HEK293 (cell line): ENCODE measurements around the gene PACRG.

Experiments
- CTCF ChIA-PET: fragments of 350-600 bp; formaldehyde crosslinking; extraction: SDS; loops from one replicate; lab custom pipeline; 2021; ENCODE audit warnings: antibody characterized with exemption; lab: Yijun Ruan, JAX
- POLR2A ChIA-PET: fragments of 300-600 bp; formaldehyde crosslinking; extraction: SDS; loops from one replicate; lab custom pipeline; 2020; ENCODE audit warnings: antibody characterized with exemption, inconsistent platforms; lab: Yijun Ruan, JAX
- H3K27ac ChIP-seq: fragments of 200-500 bp; sonication (Bioruptor generic); 2 replicates; pipeline ENCODE4 v1.5.1; 2014; ENCODE audit warnings: low read depth, low read length, control low read depth, inconsistent platforms; ENCODE audit errors: extremely low read depth
- H3K36me3 ChIP-seq, 2 experiments: fragments of 200-500 bp in 1 of 2; sonication (Bioruptor generic) in 1 of 2; 1 replicate in 1 of 2; 2 replicates in 1 of 2; pipeline ENCODE4 v1.5.1; 2014 to 2017; ENCODE audit warnings: inconsistent platforms in 2 of 2, low read length in 2 of 2; ENCODE audit not compliant: control insufficient read depth in 2 of 2, insufficient read depth in 1 of 2
- H3K4me1 ChIP-seq: fragments of 200-500 bp; sonication (Bioruptor generic); 2 replicates; pipeline ENCODE4 v1.5.1; 2014; ENCODE audit warnings: mild to moderate bottlenecking, low read length, inconsistent platforms; ENCODE audit not compliant: control insufficient read depth, insufficient read depth
- H3K4me3 ChIP-seq: 2 replicates; pipeline ENCODE4 v1.5.1; 2011; ENCODE audit warnings: low read depth, mild to moderate bottlenecking, control low read depth, low read length, moderate library complexity
- H3K9me3 ChIP-seq: fragments of 200-500 bp; sonication (Bioruptor generic); 2 replicates; pipeline ENCODE4 v1.5.1; 2014; ENCODE audit warnings: low read depth, low read length, inconsistent platforms; ENCODE audit not compliant: control insufficient read depth, insufficient read depth
- HOXC10 ChIP-seq: sonication (generic); formaldehyde crosslinking; IDR thresholded peaks from 2 replicates; pipeline ENCODE4 v1.8.1; 2023; ENCODE audit warnings: mild to moderate bottlenecking, missing genetic modification reagents
- HOXD13 ChIP-seq: sonication (generic); formaldehyde crosslinking; IDR thresholded peaks from 2 replicates; pipeline ENCODE4 v1.8.0; 2022; ENCODE audit warnings: missing genetic modification reagents, borderline replicate concordance
- IKZF3 ChIP-seq: fragments of 450-650 bp; IDR thresholded peaks from 2 replicates; pipeline ENCODE4 v1.5.0; 2018; ENCODE audit warnings: missing biosample characterization, mild to moderate bottlenecking, missing genetic modification characterization, moderate library complexity
- KLF8 ChIP-seq: fragments of 450-650 bp; formaldehyde crosslinking; IDR thresholded peaks from 2 replicates; pipeline ENCODE4 v1.5.1; 2016; ENCODE audit warnings: missing biosample characterization, missing genetic modification characterization
- PRDM2 ChIP-seq: fragments of 450-650 bp; formaldehyde crosslinking; IDR thresholded peaks from 2 replicates; pipeline ENCODE4 v1.5.1; 2016; ENCODE audit warnings: missing biosample characterization, missing genetic modification characterization, borderline replicate concordance
- REPIN1 ChIP-seq: fragments of 450-650 bp; formaldehyde crosslinking; IDR thresholded peaks from 2 replicates; pipeline ENCODE4 v1.5.1; 2017; ENCODE audit warnings: missing biosample characterization, missing genetic modification characterization, low read depth
- ZBTB1 ChIP-seq: fragments of 450-650 bp; formaldehyde crosslinking; IDR thresholded peaks from 2 replicates; pipeline ENCODE4 v1.5.1; 2016; ENCODE audit warnings: missing biosample characterization, missing genetic modification characterization
- ZBTB48 ChIP-seq: fragments of 450-650 bp; formaldehyde crosslinking; IDR thresholded peaks from 2 replicates; pipeline ENCODE4 v1.5.1; 2016; ENCODE audit warnings: missing biosample characterization, missing genetic modification characterization
- ZBTB6 ChIP-seq: fragments of 450-650 bp; formaldehyde crosslinking; IDR thresholded peaks from 2 replicates; pipeline ENCODE4 v1.5.1; 2017; ENCODE audit warnings: missing biosample characterization, missing genetic modification characterization
- ZNF114 ChIP-seq: fragments of 450-650 bp; formaldehyde crosslinking; IDR thresholded peaks from 2 replicates; pipeline ENCODE4 v1.5.0; 2017; ENCODE audit warnings: missing biosample characterization, missing genetic modification characterization
- ZNF169 ChIP-seq: fragments of 450-650 bp; formaldehyde crosslinking; IDR thresholded peaks from 2 replicates; pipeline ENCODE4 v1.5.1; 2016; ENCODE audit warnings: missing biosample characterization, missing genetic modification characterization
- ZNF18 ChIP-seq: fragments of 450-650 bp; formaldehyde crosslinking; IDR thresholded peaks from 2 replicates; pipeline ENCODE4 v1.5.1; 2016; ENCODE audit warnings: missing biosample characterization, missing genetic modification characterization
- ZNF280C ChIP-seq: fragments of 450-650 bp; formaldehyde crosslinking; IDR thresholded peaks from 2 replicates; pipeline ENCODE4 v1.5.1; 2016; ENCODE audit warnings: missing biosample characterization, missing genetic modification characterization
- ZNF335 ChIP-seq: fragments of 450-650 bp; formaldehyde crosslinking; conservative IDR thresholded peaks from 2 replicates; pipeline ENCODE4 v1.5.1; 2016; ENCODE audit warnings: missing biosample characterization, missing genetic modification characterization
- ZNF48 ChIP-seq: fragments of 450-650 bp; formaldehyde crosslinking; IDR thresholded peaks from 2 replicates; pipeline ENCODE4 v1.5.1; 2016; ENCODE audit warnings: missing biosample characterization, missing genetic modification characterization
- ZNF660 ChIP-seq: fragments of 450-650 bp; IDR thresholded peaks from 2 replicates; pipeline ENCODE4 v1.5.1; 2018; ENCODE audit warnings: missing biosample characterization, mild to moderate bottlenecking, missing genetic modification characterization
- ZNF664 ChIP-seq: fragments of 450-650 bp; formaldehyde crosslinking; IDR thresholded peaks from 2 replicates; pipeline ENCODE4 v1.5.1; 2016; ENCODE audit warnings: missing biosample characterization, missing genetic modification characterization
- ZNF670 ChIP-seq: fragments of 450-650 bp; formaldehyde crosslinking; IDR thresholded peaks from 2 replicates; pipeline ENCODE4 v1.5.1; 2016; ENCODE audit warnings: missing biosample characterization, missing genetic modification characterization, low read depth
- ZNF704 ChIP-seq: fragments of 450-650 bp; formaldehyde crosslinking; IDR thresholded peaks from 2 replicates; pipeline ENCODE4 v1.5.1; 2016; ENCODE audit warnings: missing biosample characterization, missing genetic modification characterization
- ZSCAN16 ChIP-seq: fragments of 450-650 bp; formaldehyde crosslinking; IDR thresholded peaks from 2 replicates; pipeline ENCODE4 v1.5.1; 2016; ENCODE audit warnings: missing biosample characterization, missing genetic modification characterization
- ZSCAN4 ChIP-seq: fragments of 450-650 bp; formaldehyde crosslinking; IDR thresholded peaks from 2 replicates; pipeline ENCODE4 v1.5.1; 2017; ENCODE audit warnings: missing biosample characterization, missing genetic modification characterization

The PACRG gene

GRCh38 chr6:163285691-163286090 is 557.9 kb downstream of the PACRG start:
- ChIA-PET CTCF (no interaction called here), POLR2A (no interaction called here)
- no peak for TF ChIP-seq HOXC10 (CRISPR knock-in tag)
- no peak for TF ChIP-seq ZNF48 (tag by site-specific recombination)
- TF ChIP-seq ZNF660 (tag by site-specific recombination): no peak
- no peak for TF ChIP-seq ZSCAN16
- no peak for TF ChIP-seq ZBTB6 (tag by site-specific recombination)
- no peak for TF ChIP-seq ZBTB1
- TF ChIP-seq ZNF670 (tag by site-specific recombination): no peak
- no peak for TF ChIP-seq ZNF18 (tag by site-specific recombination)
- TF ChIP-seq IKZF3 (tag by site-specific recombination): no peak
- no peak for TF ChIP-seq KLF8 (tag by site-specific recombination)
- no peak for TF ChIP-seq ZNF114 (tag by site-specific recombination)
- TF ChIP-seq ZBTB48 (tag by site-specific recombination): no peak
- TF ChIP-seq HOXD13 (CRISPR knock-in tag): no peak
- TF ChIP-seq ZSCAN4 (tag by site-specific recombination): no peak
- no peaks in the 10 kb centered on the region for H3K9me3 ChIP-seq
- no peaks in the 10 kb centered on the region for H3K36me3 ChIP-seq
- no peak overlapping the region for H3K4me3 ChIP-seq
- H3K4me1 ChIP-seq: no peaks in the 10 kb centered on the region
- no peak overlapping the region for H3K27ac ChIP-seq

GRCh38 chr6:163287626-163288025 is 559.9 kb downstream of the PACRG start:
- Histone ChIP-seq H3K4me3 (no peak overlapping the region), H3K4me1 (no peaks in the 10 kb centered on the region)
- CTCF ChIA-PET: no interaction called here
- TF ChIP-seq ZNF169 (tag by site-specific recombination) (no peak), ZNF335 (tag by site-specific recombination) (no peak), REPIN1 (tag by site-specific recombination) (no peak), ZNF664 (no peak), ZNF704 (tag by site-specific recombination) (no peak), PRDM2 (tag by site-specific recombination) (no peak), ZNF280C (tag by site-specific recombination) (no peak)
- TF ChIP-seq, all 188 proteins: peak for 0
- POLR2A ChIA-PET: no interaction called here
- Histone ChIP-seq H3K9me3 (no peaks in the 10 kb centered on the region), H3K36me3 (no peaks in the 10 kb centered on the region), H3K27ac (no peak overlapping the region)
